GM18861 (cell line): ENCODE data around the gene EPB41L4A.

ENCODE experiments used
- ATAC-seq: cut with Tn5 transposase; IDR thresholded peaks from one replicate; pipeline ENCODE4 v1.9.1; 2021; ENCODE audit not compliant: unreplicated experiment

EPB41L4A gene

GRCh38 chr5:112122353-112122752 is 296.7 kb downstream of the EPB41L4A start:
- no peak for ATAC-seq

- no peak for ATAC-seq
Observed at GRCh38 chr5:112121258-112121657, 297.8 kb downstream of the EPB41L4A start.

- peak; percentile 3 for ATAC-seq
Observed at GRCh38 chr5:112119969-112120368, 299.1 kb downstream of the EPB41L4A start.

GRCh38 chr5:112119508-112119907 is 299.6 kb downstream of the EPB41L4A start:
- peak; percentile 52 for ATAC-seq

- no peak for ATAC-seq
Observed at GRCh38 chr5:112117551-112117950, 301.5 kb downstream of the EPB41L4A start.

GRCh38 chr5:112116371-112116770 is 302.7 kb downstream of the EPB41L4A start:
- no peak for ATAC-seq

- no peak for ATAC-seq
Observed at GRCh38 chr5:112113565-112113964, 305.5 kb downstream of the EPB41L4A start.
